B cell (primary cell): ENCODE results near the gene ANKRD11. TPM values are rescaled to one million over a fixed set of nuclear protein-coding genes. Genes with fewer than 3 reads are reported as not detected.
A peak's percentile ranks its signal among the peaks of the same experiment; 100 is the strongest.

Source experiments
- ATAC-seq: fragments of 200-7000 bp; cut with Tn5 transposase; one replicate; pipeline ENCODE4 v1.10.0; 2021; ENCODE audit warnings: low read depth, mild to moderate bottlenecking, moderate number of reproducible peaks, moderate library complexity
- CTCF ChIA-PET: fragments of 350-600 bp; sonication (Branson Sonifier 250); formaldehyde crosslinking; loops from one replicate; lab custom pipeline; 2021; ENCODE audit warnings: antibody characterized with exemption, inconsistent platforms; lab: Charles Lee
- POLR2A ChIA-PET: fragments of 350-600 bp; sonication (Branson Sonifier 250); formaldehyde crosslinking; loops from one replicate; lab custom pipeline; 2021; ENCODE audit warnings: antibody characterized with exemption; lab: Charles Lee
- DNase-seq: peaks from one replicate; pipeline ENCODE4 v3.0.0; 2013
- H2AFZ ChIP-seq: 2 replicates; pipeline ENCODE4 v1.6.1; 2012; ENCODE audit warnings: mild to moderate bottlenecking, low read depth, low read length; ENCODE audit not compliant: insufficient read depth, poor library complexity, severe bottlenecking
- H3K27ac ChIP-seq, 2 donors: 1 replicate in 1 of 2; 2 replicates in 1 of 2; pipeline ENCODE4 v1.5.1; 2012 to 2013; ENCODE audit warnings: low read length in 2 of 2, mild to moderate bottlenecking in 2 of 2, moderate library complexity in 1 of 2
- H3K27me3 ChIP-seq, 4 experiments: fragments of 200-600 bp in 1 of 4; sonication (generic) in 1 of 4; replicated peaks in 1 of 4; 1 replicate in 2 of 4; 2 replicates in 2 of 4; pipeline versions ENCODE4 v1.6.1 to v1.7.0; 2013 to 2016; ENCODE audit warnings: low read length in 3 of 4, mild to moderate bottlenecking in 2 of 4, mixed read lengths in 1 of 4, moderate library complexity in 1 of 4; ENCODE audit not compliant: insufficient read depth in 4 of 4, control insufficient read depth in 3 of 4; ENCODE audit errors: control extremely low read depth in 1 of 4
- H3K36me3 ChIP-seq, 2 experiments: replicated peaks in 1 of 2; 1 replicate in 1 of 2; 2 replicates in 1 of 2; pipeline versions ENCODE4 v1.6.1 to v1.7.1; 2013; ENCODE audit warnings: low read length in 1 of 2; ENCODE audit not compliant: insufficient read depth in 2 of 2, control insufficient read depth in 1 of 2; ENCODE audit errors: control extremely low read depth in 1 of 2, extremely low read depth in 1 of 2
- H3K4me1 ChIP-seq, 2 donors: fragments of 200-600 bp in 1 of 2; sonication (generic) in 1 of 2; 1 replicate in 1 of 2; 2 replicates in 1 of 2; pipeline versions ENCODE4 v1.5.1 to v1.6.1; 2013 to 2017; ENCODE audit warnings: low read length in 2 of 2; ENCODE audit not compliant: control insufficient read depth in 2 of 2, insufficient read depth in 2 of 2
- H3K4me2 ChIP-seq: replicated peaks from 2 replicates; pipeline ENCODE3; 2012; ENCODE audit warnings: mild to moderate bottlenecking, low read depth, low read length; ENCODE audit not compliant: poor library complexity, severe bottlenecking
- H3K4me3 ChIP-seq, 5 experiments: fragments of 200-600 bp in 1 of 5; sonication (generic) in 1 of 5; 1 replicate in 3 of 5; 2 replicates in 2 of 5; pipeline versions ENCODE4 v1.5.1 to v1.7.0; 2011 to 2016; ENCODE audit warnings: low read length in 4 of 5, mild to moderate bottlenecking in 4 of 5, low read depth in 2 of 5, control low read depth in 1 of 5, moderate library complexity in 1 of 5; ENCODE audit not compliant: insufficient read depth in 1 of 5; ENCODE audit errors: control extremely low read depth in 1 of 5, extremely low read depth in 1 of 5
- H3K79me2 ChIP-seq: fragments of 200-600 bp; sonication (generic); one replicate; pipeline ENCODE4 v1.6.0; 2016; ENCODE audit warnings: low read length; ENCODE audit not compliant: control insufficient read depth, insufficient read depth
- H3K9ac ChIP-seq: fragments of 200-600 bp; sonication (generic); 2 replicates; pipeline ENCODE4 v1.6.1; 2017; ENCODE audit warnings: mild to moderate bottlenecking, low read length, moderate library complexity
- H3K9me3 ChIP-seq, 3 donors: one replicate each; pipeline versions ENCODE4 v1.6.1 to v1.7.1; 2013; ENCODE audit warnings: low read length in 2 of 3; ENCODE audit not compliant: control insufficient read depth in 2 of 3, insufficient read depth in 1 of 3; ENCODE audit errors: control extremely low read depth in 1 of 3
- H4K20me1 ChIP-seq: 2 replicates; pipeline ENCODE4 v1.6.0; 2012; ENCODE audit warnings: mild to moderate bottlenecking, low read length; ENCODE audit not compliant: insufficient read depth, control insufficient read depth, poor library complexity, severe bottlenecking
- H3K27ac Mint-ChIP-seq: one replicate; pipeline ENCODE4 v1.8.0; 2021; ENCODE audit warnings: mixed read lengths
- H3K27me3 Mint-ChIP-seq: one replicate; pipeline ENCODE4 v1.8.0; 2021; ENCODE audit warnings: mixed read lengths
- H3K4me1 Mint-ChIP-seq: one replicate; pipeline ENCODE4 v1.8.0; 2021; ENCODE audit warnings: mixed read lengths
- H3K4me3 Mint-ChIP-seq: one replicate; pipeline ENCODE4 v1.8.0; 2021; ENCODE audit warnings: mixed read lengths
- H3K9me3 Mint-ChIP-seq: one replicate; pipeline ENCODE4 v1.8.0; 2022; ENCODE audit warnings: mixed read lengths; ENCODE audit not compliant: insufficient read depth
- EZH2 ChIP-seq: IDR thresholded peaks from 2 replicates; pipeline ENCODE4 v1.6.1; 2012; ENCODE audit warnings: borderline replicate concordance, low read depth, mild to moderate bottlenecking, moderate library complexity, low read length; ENCODE audit not compliant: insufficient read depth, poor library complexity, severe bottlenecking
- WGBS: methylation state at CpG from one replicate; pipeline ENCODE4 v1.1.5; 2013; ENCODE audit warnings: missing lambda C conversion rate; ENCODE audit not compliant: insufficient coverage; 5-methylcytosine and 5-hydroxymethylcytosine counted together
- intact Hi-C: fragments of 100-400 bp; cut with micrococcal nuclease; formaldehyde crosslinking; loops from one replicate; pipeline ENCODE4 v1.10.0; 2022
- polyA plus RNA-seq: library from polyadenylated mRNA; depleted of rRNA; stranded (reverse); fragments of >200 nt; gene quantifications from 2 replicates; pipeline ENCODE4 v1.2.3, GENCODE V29; 2012
- total RNA-seq, 2 donors: library from RNA; stranded (reverse); fragments of 120-200 nt in 1 of 2; gene quantifications; 1 replicate in 1 of 2; 2 replicates in 1 of 2; pipeline versions ENCODE4 v1.2.3 to v1.2.4, GENCODE V29; 2013 to 2022
- TF ChIP-seq, protein P1 (sequence below): fragments of 200-600 bp; IDR thresholded peaks from one replicate; pipeline ENCODE4 v1.8.0; 2022; ENCODE audit warnings: antibody characterized with exemption, mild to moderate bottlenecking

The ANKRD11 gene
- total and polyA plus RNA-seq, 2 donors (not counting 1 experiment from before 2014, with no cell fraction given), result 67.9 to 314 TPM

GRCh38 chr16:89507214-89507833, 17.0 kb upstream of the ANKRD11 start:
- Mint-ChIP-seq H3K4me3 (peak overlapping the region; percentile 94), H3K4me1 (peaks cover 31% of the 10 kb centered on the region), H3K27ac (peak overlapping the region; percentile 56), H3K27me3 (no peaks in the 10 kb centered on the region), H3K9me3 (no peaks in the 10 kb centered on the region)
- peak overlapping the region; percentile 86 for H3K9ac ChIP-seq
- intact Hi-C loops, result loop anchor here (5.0 kb wide), 2 partner anchors 85 to 190 kb away; no protein-coding TSS in a partner anchor
- H3K36me3 ChIP-seq, result peaks cover 4 to 18% of the 10 kb centered on the region in 2 experiments
- H3K4me3 ChIP-seq, result peak overlapping the region in 4 of 5 experiments; percentile 61 to 92 (median 80)
- H2AFZ ChIP-seq, result peak overlapping the region; percentile 92
- no peaks in the 10 kb centered on the region for H3K27me3 ChIP-seq
- ChIA-PET POLR2A (interaction anchor here (0.6 to 2.5 kb wide), 7 partner anchors 18 to 266 kb away, joined by 3 to 16 read pairs (median 5); no protein-coding TSS in a partner anchor), CTCF (interaction anchor here (0.9 to 3.4 kb wide), 4 partner anchors 12 to 219 kb away, joined by 3 to 19 read pairs (median 4); no protein-coding TSS in a partner anchor)
- DNase-seq, result no peak
- H4K20me1 ChIP-seq, result peaks cover 22% of the 10 kb centered on the region
- no peak for ATAC-seq
- peak overlapping the region; percentile 71 to 87 for H3K27ac ChIP-seq
- peak overlapping the region; percentile 96 for H3K4me2 ChIP-seq
- H3K4me1 ChIP-seq, result peaks cover 34 to 38% of the 10 kb centered on the region in 2 donors
- peaks cover 40% of the 10 kb centered on the region for H3K79me2 ChIP-seq
- H3K9me3 ChIP-seq, result no peaks in the 10 kb centered on the region
- TF ChIP-seq, protein P1, sequence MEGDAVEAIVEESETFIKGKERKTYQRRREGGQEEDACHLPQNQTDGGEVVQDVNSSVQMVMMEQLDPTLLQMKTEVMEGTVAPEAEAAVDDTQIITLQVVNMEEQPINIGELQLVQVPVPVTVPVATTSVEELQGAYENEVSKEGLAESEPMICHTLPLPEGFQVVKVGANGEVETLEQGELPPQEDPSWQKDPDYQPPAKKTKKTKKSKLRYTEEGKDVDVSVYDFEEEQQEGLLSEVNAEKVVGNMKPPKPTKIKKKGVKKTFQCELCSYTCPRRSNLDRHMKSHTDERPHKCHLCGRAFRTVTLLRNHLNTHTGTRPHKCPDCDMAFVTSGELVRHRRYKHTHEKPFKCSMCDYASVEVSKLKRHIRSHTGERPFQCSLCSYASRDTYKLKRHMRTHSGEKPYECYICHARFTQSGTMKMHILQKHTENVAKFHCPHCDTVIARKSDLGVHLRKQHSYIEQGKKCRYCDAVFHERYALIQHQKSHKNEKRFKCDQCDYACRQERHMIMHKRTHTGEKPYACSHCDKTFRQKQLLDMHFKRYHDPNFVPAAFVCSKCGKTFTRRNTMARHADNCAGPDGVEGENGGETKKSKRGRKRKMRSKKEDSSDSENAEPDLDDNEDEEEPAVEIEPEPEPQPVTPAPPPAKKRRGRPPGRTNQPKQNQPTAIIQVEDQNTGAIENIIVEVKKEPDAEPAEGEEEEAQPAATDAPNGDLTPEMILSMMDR, result no peak
- no peak for TF ChIP-seq EZH2
- 4% methylated on average over 36 of the region's 42 CpGs for WGBS

- Histone ChIP-seq H3K27ac (no peak overlapping the region), H3K4me1 (peaks cover 34 to 38% of the 10 kb centered on the region in 2 donors), H3K9ac (peak overlapping the region; percentile 86), H4K20me1 (peaks cover 22% of the 10 kb centered on the region), H2AFZ (no peak overlapping the region), H3K36me3 (peaks cover 4 to 14% of the 10 kb centered on the region in 2 experiments), H3K4me2 (peak overlapping the region; percentile 96), H3K4me3 (peak overlapping the region in 2 of 5 experiments; percentile 73 to 92), H3K9me3 (no peaks in the 10 kb centered on the region), H3K27me3 (no peaks in the 10 kb centered on the region), H3K79me2 (peaks cover 38% of the 10 kb centered on the region)
- ATAC-seq, result no peak
- Mint-ChIP-seq H3K4me3 (peak overlapping the region; percentile 66), H3K27ac (peak overlapping the region; percentile 26), H3K27me3 (no peaks in the 10 kb centered on the region), H3K9me3 (no peaks in the 10 kb centered on the region), H3K4me1 (peaks cover 31% of the 10 kb centered on the region)
- no peak for DNase-seq
- POLR2A ChIA-PET, result interaction anchor here (0.6 to 2.5 kb wide), 4 partner anchors 18 to 160 kb away, joined by 3 to 16 read pairs (median 5); no protein-coding TSS in a partner anchor
- CTCF ChIA-PET, result interaction anchor here (0.9 to 3.4 kb wide), 3 partner anchors 12 to 172 kb away, joined by 3 to 19 read pairs (median 3); no protein-coding TSS in a partner anchor
- intact Hi-C loops, result loop anchor here (5.0 kb wide), 2 partner anchors 84 to 189 kb away; no protein-coding TSS in a partner anchor
- 8% methylated on average over 2 of the region's 15 CpGs for WGBS
- no peak for TF ChIP-seq EZH2
- TF ChIP-seq, protein P1, result no peak
Observed at GRCh38 chr16:89506791-89507191, 16.4 kb upstream of the ANKRD11 start.
